Measurements from ENCODE around the gene PRIMA1. TPM values are rescaled to one million over a fixed set of nuclear protein-coding genes. Genes with fewer than 3 reads are reported as not detected.
A peak's percentile ranks its signal among the peaks of the same experiment; 100 is the strongest.

Gene PRIMA1, protein sequence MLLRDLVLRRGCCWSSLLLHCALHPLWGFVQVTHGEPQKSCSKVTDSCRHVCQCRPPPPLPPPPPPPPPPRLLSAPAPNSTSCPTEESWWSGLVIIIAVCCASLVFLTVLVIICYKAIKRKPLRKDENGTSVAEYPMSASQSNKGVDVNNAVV
- total RNA-seq (10 to 100 TPM in 1 of 10 donors, 1 to 10 TPM in 9; 1.8 to 12.7 (median 4.1) TPM), polyA plus RNA-seq (10 to 100 TPM in 1 of 2 donors, 1 to 10 TPM in 1; 2.2 to 16.3 TPM)
- long read RNA-seq, donor 1, partial matches to known transcripts: 0 of 2 reads
- long read RNA-seq, donor 1, other reads (novel, unspliced or antisense): 2 of 2 reads
- long read RNA-seq, donor 2, partial matches to known transcripts: 0 of 2 reads
- long read RNA-seq, donor 2, other reads (novel, unspliced or antisense): 2 of 2 reads
- long read RNA-seq, donor 3, partial matches to known transcripts: 0 of 3 reads
- long read RNA-seq, donor 3, other reads (novel, unspliced or antisense): 3 of 3 reads

DNA sequence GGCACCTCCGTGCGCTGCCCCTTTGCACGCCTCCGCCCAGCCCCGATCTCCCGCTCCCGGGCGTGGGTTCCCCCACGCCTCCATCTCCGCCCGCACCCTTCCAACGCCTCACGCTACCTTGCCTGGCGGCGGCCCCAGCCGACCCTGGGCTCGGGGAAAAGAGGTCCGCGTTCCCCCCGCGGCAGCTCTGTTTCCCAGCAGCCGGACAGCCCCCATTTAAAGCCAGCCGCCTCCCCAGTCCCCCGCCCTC lies at the start of gene PRIMA1:
PRIMA1 (minus strand) TSS at position 193 of the 250 bp plus-strand sequence. CDS start 767 bp downstream, outside the sequence.
- no peaks in the 10 kb centered on the region for H3K9me3 ChIP-seq
- 1% methylated on average over 24 of the region's 24 CpGs for WGBS, 2 donors
- DNase-seq (no peak), ATAC-seq (peak in 6 of 8 donors; percentile 4 to 54 (median 26))
- H3K4me1 ChIP-seq: peaks cover 0 to 21% (median 9%) of the 10 kb centered on the region in 9 donors
- peak within 1 kb of the TSS in 9 of 10 donors; percentile 25 to 80 (median 60) for H3K27ac ChIP-seq
- H3K27me3 ChIP-seq: peaks cover 0 to 38% (median 25%) of the 10 kb centered on the region in 7 donors
- TF ChIP-seq, protein P1, sequence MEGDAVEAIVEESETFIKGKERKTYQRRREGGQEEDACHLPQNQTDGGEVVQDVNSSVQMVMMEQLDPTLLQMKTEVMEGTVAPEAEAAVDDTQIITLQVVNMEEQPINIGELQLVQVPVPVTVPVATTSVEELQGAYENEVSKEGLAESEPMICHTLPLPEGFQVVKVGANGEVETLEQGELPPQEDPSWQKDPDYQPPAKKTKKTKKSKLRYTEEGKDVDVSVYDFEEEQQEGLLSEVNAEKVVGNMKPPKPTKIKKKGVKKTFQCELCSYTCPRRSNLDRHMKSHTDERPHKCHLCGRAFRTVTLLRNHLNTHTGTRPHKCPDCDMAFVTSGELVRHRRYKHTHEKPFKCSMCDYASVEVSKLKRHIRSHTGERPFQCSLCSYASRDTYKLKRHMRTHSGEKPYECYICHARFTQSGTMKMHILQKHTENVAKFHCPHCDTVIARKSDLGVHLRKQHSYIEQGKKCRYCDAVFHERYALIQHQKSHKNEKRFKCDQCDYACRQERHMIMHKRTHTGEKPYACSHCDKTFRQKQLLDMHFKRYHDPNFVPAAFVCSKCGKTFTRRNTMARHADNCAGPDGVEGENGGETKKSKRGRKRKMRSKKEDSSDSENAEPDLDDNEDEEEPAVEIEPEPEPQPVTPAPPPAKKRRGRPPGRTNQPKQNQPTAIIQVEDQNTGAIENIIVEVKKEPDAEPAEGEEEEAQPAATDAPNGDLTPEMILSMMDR (IDR thresholded peaks at IDR 0.05): no peak
- intact Hi-C loops (cut with DNase I): loop anchor here in 9 of 10 donors (1.0 to 10.0 kb wide), 10 partner anchors 46 to 133 kb away; no protein-coding TSS in a partner anchor
- H3K4me3 ChIP-seq: peak within 1 kb of the TSS; percentile 19 to 66 (median 56)
- H3K36me3 ChIP-seq: no peaks in the 10 kb centered on the region

DNA sequence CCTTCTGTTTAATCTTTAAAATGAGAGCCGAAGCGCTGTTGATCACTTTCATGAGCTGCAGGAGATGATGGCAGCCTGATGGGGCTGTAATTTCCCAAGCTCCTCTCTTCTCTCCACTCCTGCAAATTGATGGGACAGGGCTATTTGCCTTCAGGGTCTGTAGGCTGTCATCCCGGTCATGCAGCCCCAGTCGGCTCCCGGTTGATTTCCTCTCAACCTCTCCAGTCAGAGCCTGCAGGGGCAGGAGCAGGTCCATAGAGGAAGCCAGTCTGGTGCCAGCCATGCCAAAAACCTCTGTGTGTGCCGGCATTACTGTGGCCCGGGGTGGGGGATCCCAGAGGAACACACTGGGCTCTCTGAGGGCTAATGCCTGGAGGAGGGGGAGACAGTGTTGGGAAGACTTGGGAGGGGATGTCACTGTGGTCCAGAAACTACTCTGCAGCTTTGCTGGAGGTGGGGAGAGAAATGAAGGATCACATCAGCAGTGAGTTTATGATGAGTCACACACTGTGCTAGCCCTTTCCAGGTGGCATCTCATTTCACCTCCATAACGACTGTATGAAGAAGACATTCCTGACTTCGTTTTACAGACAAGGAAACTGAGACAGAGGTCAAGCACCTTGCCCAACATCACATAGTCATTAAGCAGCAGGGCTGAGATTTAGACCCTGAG lies 46.5 kb upstream of the PRIMA1 start:
- peaks cover 0 to 19% (median 0%) of the 10 kb centered on the region in 7 donors for H3K27me3 ChIP-seq
- TF ChIP-seq, protein P1 (IDR thresholded peaks at IDR 0.05): no peak
- 75 to 79% methylated on average over 9 of the region's 9 CpGs for WGBS, 2 donors

DNA sequence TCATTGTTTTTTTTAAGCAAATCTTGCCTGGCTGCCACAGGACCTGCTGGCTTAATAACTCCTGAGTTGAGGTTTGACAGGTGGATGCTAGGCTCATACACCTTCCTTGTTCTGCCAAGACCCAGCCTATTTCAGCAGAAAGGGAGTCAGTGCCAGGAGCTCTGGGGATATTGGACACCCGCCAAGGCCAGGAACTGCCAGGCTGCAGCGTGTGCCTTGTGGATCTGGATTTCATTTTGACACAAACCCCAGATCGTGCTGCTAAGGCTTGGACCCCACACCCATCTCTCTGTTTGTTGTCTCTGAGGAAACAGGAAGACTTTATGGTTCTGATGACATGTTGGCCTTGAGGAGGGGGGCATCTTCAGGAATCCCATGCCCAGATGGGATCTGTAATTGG lies 44.4 kb upstream of the PRIMA1 start:
- H3K36me3 ChIP-seq: no peaks in the 10 kb centered on the region
- no peak overlapping the region for H3K4me3 ChIP-seq
- ATAC-seq (peak in 6 of 8 donors; percentile 56 to 80 (median 72)), DNase-seq (peak; percentile 42 to 51)
- H3K4me1 ChIP-seq: no peaks in the 10 kb centered on the region
- no peak overlapping the region for H3K27ac ChIP-seq
- no peaks in the 10 kb centered on the region for H3K9me3 ChIP-seq
- intact Hi-C loops (cut with DNase I): loop anchor here in 1 of 10 donors (10.0 kb wide), 1 partner anchor 62 kb away; no protein-coding TSS in a partner anchor
- peaks cover 0 to 14% (median 0%) of the 10 kb centered on the region in 7 donors for H3K27me3 ChIP-seq
- 21 to 26% methylated on average over 3 of the region's 3 CpGs for WGBS, 2 donors
- TF ChIP-seq, protein P1 (IDR thresholded peaks at IDR 0.05): no peak

More for the DNA sequence above, 46.5 kb upstream of the PRIMA1 start:
- H3K27ac ChIP-seq: no peak overlapping the region
- H3K4me3 ChIP-seq: no peak overlapping the region
- ATAC-seq: no peak
- intact Hi-C loops (cut with DNase I): loop anchor here in 1 of 10 donors (10.0 kb wide), 1 partner anchor 60 kb away; no protein-coding TSS in a partner anchor
- H3K4me1 ChIP-seq: no peaks in the 10 kb centered on the region
- H3K36me3 ChIP-seq: no peaks in the 10 kb centered on the region
- H3K9me3 ChIP-seq: no peaks in the 10 kb centered on the region
- no peak for DNase-seq

DNA sequence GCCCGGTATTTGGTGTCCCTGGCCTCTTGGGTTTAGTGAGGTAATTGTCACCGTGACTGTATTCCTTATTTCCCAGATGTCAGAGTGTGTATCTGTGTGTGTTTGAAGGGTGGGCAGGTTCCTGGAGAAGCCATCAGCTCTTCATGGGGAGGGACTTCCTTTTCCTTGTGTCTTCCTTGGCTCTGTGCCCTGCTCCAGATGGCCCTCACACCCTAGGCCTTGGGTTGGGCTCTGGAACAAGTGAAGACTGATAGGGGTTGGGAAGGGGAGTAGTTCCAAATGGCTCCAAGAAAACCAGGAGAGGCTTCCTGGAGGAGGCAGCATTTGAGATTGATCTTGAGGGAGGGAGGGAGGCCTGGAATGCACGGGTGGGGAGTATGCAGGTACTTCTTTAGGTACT lies 43.8 kb upstream of the PRIMA1 start:
- Histone ChIP-seq H3K27ac (no peak overlapping the region), H3K36me3 (no peaks in the 10 kb centered on the region), H3K9me3 (no peaks in the 10 kb centered on the region), H3K4me1 (no peaks in the 10 kb centered on the region), H3K27me3 (peaks cover 0 to 14% (median 0%) of the 10 kb centered on the region in 7 donors), H3K4me3 (no peak overlapping the region)
- intact Hi-C loops (cut with DNase I): loop anchor here in 1 of 10 donors (10.0 kb wide), 1 partner anchor 63 kb away; no protein-coding TSS in a partner anchor
- TF ChIP-seq, protein P1 (IDR thresholded peaks at IDR 0.05): no peak
- WGBS, 2 donors: 68 to 71% methylated on average over 3 of the region's 3 CpGs
- DNase-seq (no peak), ATAC-seq (no peak)

Measured in heart right ventricle (tissue), 16 donors.